HG02759 (cell line): ENCODE results near the gene RUVBL1.

Experiments used
- ATAC-seq: cut with Tn5 transposase; IDR thresholded peaks from one replicate; pipeline ENCODE4 v1.9.1; 2021; ENCODE audit warnings: mild to moderate bottlenecking, moderate library complexity; ENCODE audit not compliant: unreplicated experiment

RUVBL1 gene

GRCh38 chr3:128083980-128084674 is 39.5 kb downstream of the RUVBL1 start:
- no peak for ATAC-seq

GRCh38 chr3:128083396-128083795 is 40.2 kb downstream of the RUVBL1 start:
- no peak for ATAC-seq

- no peak for ATAC-seq
Measured at GRCh38 chr3:128082546-128082945, 41.1 kb downstream of the RUVBL1 start.

- ATAC-seq, result no peak
Measured at GRCh38 chr3:128081846-128082245, 41.8 kb downstream of the RUVBL1 start.

GRCh38 chr3:128081226-128081625 is 42.4 kb downstream of the RUVBL1 start:
- no peak for ATAC-seq

GRCh38 chr3:128080323-128081080 is 43.1 kb downstream of the RUVBL1 start:
- no peak for ATAC-seq

GRCh38 chr3:128079823-128080222 is 43.8 kb downstream of the RUVBL1 start:
- ATAC-seq, result no peak

- ATAC-seq, result no peak
Measured at GRCh38 chr3:128078875-128079274, 44.7 kb downstream of the RUVBL1 start.

- ATAC-seq, result no peak
Measured at GRCh38 chr3:128078322-128078721, 45.3 kb downstream of the RUVBL1 start.

GRCh38 chr3:128077665-128078064 is 45.9 kb downstream of the RUVBL1 start:
- ATAC-seq, result no peak

GRCh38 chr3:128077202-128077624 is 46.4 kb downstream of the RUVBL1 start:
- ATAC-seq, result no peak

GRCh38 chr3:128076483-128077201 is 47.0 kb downstream of the RUVBL1 start:
- no peak for ATAC-seq

GRCh38 chr3:128075522-128076482 is 47.8 kb downstream of the RUVBL1 start:
- peak; percentile 74 for ATAC-seq

GRCh38 chr3:128074851-128075521 is 48.6 kb downstream of the RUVBL1 start:
- peak; percentile 2 for ATAC-seq

GRCh38 chr3:128073807-128074206 is 49.8 kb downstream of the RUVBL1 start:
- ATAC-seq, result no peak

GRCh38 chr3:128073185-128073725 is 50.4 kb downstream of the RUVBL1 start:
- ATAC-seq, result no peak

- no peak for ATAC-seq
Measured at GRCh38 chr3:128072454-128073184, 51.0 kb downstream of the RUVBL1 start.

GRCh38 chr3:128071771-128072453 is 51.7 kb downstream of the RUVBL1 start:
- no peak for ATAC-seq
